Measurements from ENCODE around the gene ADAMTS13.
"Not testable (repeated sequence)": the region's sequence is repeated elsewhere in the genome, so short reads cannot be mapped to it uniquely, and the experiment has no call there.

ADAMTS13 gene

GRCh38 chr9:133429214-133429613 lies 7.0 kb downstream of the ADAMTS13 start:
- H3K36me3 Mint-ChIP-seq: no peaks in the 10 kb centered on the region
- no peak overlapping the region for H3K4me3 Mint-ChIP-seq
- peaks cover 18% of the 10 kb centered on the region for H3K27me3 Mint-ChIP-seq
- H3K9me3 Mint-ChIP-seq: no peaks in the 10 kb centered on the region
- peaks cover 7% of the 10 kb centered on the region for H3K4me1 Mint-ChIP-seq
- no peak overlapping the region for H3K27ac Mint-ChIP-seq

- Mint-ChIP-seq H3K27me3 (peaks cover 17% of the 10 kb centered on the region), H3K4me3 (no peak overlapping the region), H3K4me1 (peaks cover 7% of the 10 kb centered on the region), H3K27ac (no peak overlapping the region), H3K9me3 (no peaks in the 10 kb centered on the region), H3K36me3 (no peaks in the 10 kb centered on the region)
These were observed 7.5 kb downstream of the ADAMTS13 start for GRCh38 chr9:133429641-133430161.

GRCh38 chr9:133430244-133430643 lies 8.1 kb downstream of the ADAMTS13 start:
- Mint-ChIP-seq H3K36me3 (no peaks in the 10 kb centered on the region), H3K27ac (no peak overlapping the region)

GRCh38 chr9:133433351-133433843 lies 11.2 kb downstream of the ADAMTS13 start:
- no peak overlapping the region for H3K4me3 Mint-ChIP-seq
- no peaks in the 10 kb centered on the region for H3K9me3 Mint-ChIP-seq
- peaks cover 4% of the 10 kb centered on the region for H3K27me3 Mint-ChIP-seq
- H3K4me1 Mint-ChIP-seq: no peaks in the 10 kb centered on the region
- H3K27ac Mint-ChIP-seq: no peak overlapping the region
- H3K36me3 Mint-ChIP-seq: no peaks in the 10 kb centered on the region

More at GRCh38 chr9:133430244-133430643, 8.1 kb downstream of the ADAMTS13 start:
- no peaks in the 10 kb centered on the region for H3K9me3 Mint-ChIP-seq
- H3K27me3 Mint-ChIP-seq: peaks cover 15% of the 10 kb centered on the region
- peaks cover 7% of the 10 kb centered on the region for H3K4me1 Mint-ChIP-seq
- H3K4me3 Mint-ChIP-seq: peak overlapping the region; percentile 20

- Mint-ChIP-seq H3K4me3 (no peak overlapping the region), H3K9me3 (no peaks in the 10 kb centered on the region), H3K27me3 (no peaks in the 10 kb centered on the region), H3K27ac (no peak overlapping the region), H3K36me3 (no peaks in the 10 kb centered on the region), H3K4me1 (no peaks in the 10 kb centered on the region)
These were observed 14.5 kb downstream of the ADAMTS13 start for GRCh38 chr9:133436681-133437080.

- no peak overlapping the region for H3K27ac Mint-ChIP-seq
- H3K4me3 Mint-ChIP-seq: no peak overlapping the region
- no peaks in the 10 kb centered on the region for H3K9me3 Mint-ChIP-seq
These were observed 15.8 kb downstream of the ADAMTS13 start for GRCh38 chr9:133437753-133438531.

GRCh38 chr9:133439337-133439736 lies 17.2 kb downstream of the ADAMTS13 start:
- no peaks in the 10 kb centered on the region for H3K27me3 Mint-ChIP-seq
- H3K9me3 Mint-ChIP-seq: no peaks in the 10 kb centered on the region
- H3K4me3 Mint-ChIP-seq: no peak overlapping the region
- no peaks in the 10 kb centered on the region for H3K36me3 Mint-ChIP-seq
- H3K4me1 Mint-ChIP-seq: no peaks in the 10 kb centered on the region
- H3K27ac Mint-ChIP-seq: no peak overlapping the region

More at GRCh38 chr9:133437753-133438531, 15.8 kb downstream of the ADAMTS13 start:
- no peaks in the 10 kb centered on the region for H3K36me3 Mint-ChIP-seq
- no peaks in the 10 kb centered on the region for H3K4me1 Mint-ChIP-seq
- no peaks in the 10 kb centered on the region for H3K27me3 Mint-ChIP-seq

- no peaks in the 10 kb centered on the region for H3K9me3 Mint-ChIP-seq
- no peak overlapping the region for H3K4me3 Mint-ChIP-seq
- no peaks in the 10 kb centered on the region for H3K27me3 Mint-ChIP-seq
- no peaks in the 10 kb centered on the region for H3K4me1 Mint-ChIP-seq
- H3K27ac Mint-ChIP-seq: no peak overlapping the region
- H3K36me3 Mint-ChIP-seq: no peaks in the 10 kb centered on the region
These were observed 18.7 kb downstream of the ADAMTS13 start for GRCh38 chr9:133440874-133441273.

GRCh38 chr9:133441571-133441970 lies 19.4 kb downstream of the ADAMTS13 start:
- Mint-ChIP-seq H3K4me1 (no peaks in the 10 kb centered on the region), H3K9me3 (no peaks in the 10 kb centered on the region), H3K27ac (no peak overlapping the region), H3K4me3 (no peak overlapping the region), H3K27me3 (peaks cover 1% of the 10 kb centered on the region), H3K36me3 (no peaks in the 10 kb centered on the region)

GRCh38 chr9:133443248-133443647 lies 21.1 kb downstream of the ADAMTS13 start:
- Mint-ChIP-seq H3K4me3 (no peak overlapping the region), H3K27ac (no peak overlapping the region), H3K4me1 (no peaks in the 10 kb centered on the region), H3K36me3 (no peaks in the 10 kb centered on the region), H3K9me3 (no peaks in the 10 kb centered on the region), H3K27me3 (peaks cover 1% of the 10 kb centered on the region)

GRCh38 chr9:133443982-133444381 lies 21.8 kb downstream of the ADAMTS13 start:
- Mint-ChIP-seq H3K4me1 (no peaks in the 10 kb centered on the region), H3K27ac (no peak overlapping the region), H3K4me3 (no peak overlapping the region), H3K27me3 (peaks cover 1% of the 10 kb centered on the region), H3K9me3 (no peaks in the 10 kb centered on the region), H3K36me3 (no peaks in the 10 kb centered on the region)

GRCh38 chr9:133445293-133445969 lies 23.3 kb downstream of the ADAMTS13 start:
- Mint-ChIP-seq H3K36me3 (no peaks in the 10 kb centered on the region), H3K4me1 (no peaks in the 10 kb centered on the region), H3K27ac (no peak overlapping the region), H3K4me3 (no peak overlapping the region), H3K27me3 (peaks cover 1% of the 10 kb centered on the region), H3K9me3 (no peaks in the 10 kb centered on the region)

- no peaks in the 10 kb centered on the region for H3K4me1 Mint-ChIP-seq
- H3K4me3 Mint-ChIP-seq: no peak overlapping the region
- no peaks in the 10 kb centered on the region for H3K9me3 Mint-ChIP-seq
- H3K27ac Mint-ChIP-seq: no peak overlapping the region
- no peaks in the 10 kb centered on the region for H3K36me3 Mint-ChIP-seq
- H3K27me3 Mint-ChIP-seq: peaks cover 1% of the 10 kb centered on the region
These were observed 26.4 kb downstream of the ADAMTS13 start for GRCh38 chr9:133448487-133448972.

- H3K27me3 Mint-ChIP-seq: peaks cover 1% of the 10 kb centered on the region
- H3K9me3 Mint-ChIP-seq: no peaks in the 10 kb centered on the region
- no peaks in the 10 kb centered on the region for H3K36me3 Mint-ChIP-seq
- no peak overlapping the region for H3K27ac Mint-ChIP-seq
- no peaks in the 10 kb centered on the region for H3K4me1 Mint-ChIP-seq
- H3K4me3 Mint-ChIP-seq: no peak overlapping the region
These were observed 27.6 kb downstream of the ADAMTS13 start for GRCh38 chr9:133449760-133450159.

- not testable (repeated sequence) for H3K4me3 Mint-ChIP-seq, H3K27ac Mint-ChIP-seq, H3K4me1 Mint-ChIP-seq, H3K9me3 Mint-ChIP-seq, H3K36me3 Mint-ChIP-seq, H3K27me3 Mint-ChIP-seq
These were observed 29.7 kb downstream of the ADAMTS13 start for GRCh38 chr9:133451865-133452264.

- Mint-ChIP-seq H3K4me1 (no peaks in the 10 kb centered on the region), H3K27me3 (no peaks in the 10 kb centered on the region), H3K9me3 (no peaks in the 10 kb centered on the region), H3K36me3 (no peaks in the 10 kb centered on the region), H3K27ac (no peak overlapping the region), H3K4me3 (no peak overlapping the region)
These were observed 30.4 kb downstream of the ADAMTS13 start for GRCh38 chr9:133452562-133452961.

All from activated naive CD4-positive, alpha-beta T cell treated with anti-CD3 and anti-CD28 coated beads, Interleukin-2, amount 50 U/mL, for 24 hours (primary cell).